Subcutaneous adipose tissue (tissue), 4 donors: ENCODE results near the gene MUSTN1. TPM values are rescaled to one million over a fixed set of nuclear protein-coding genes. Genes with fewer than 3 reads are reported as not detected.

ENCODE experiments used
- total RNA-seq, 4 donors: library from RNA; depleted of rRNA; stranded (reverse); fragments of >200 nt; gene quantifications; one replicate each; pipeline ENCODE4 v1.1.0, GENCODE V29; 2016
- TF ChIP-seq, protein P1 (sequence below): fragments of 450-650 bp; IDR thresholded peaks from one replicate; pipeline ENCODE4 v1.5.1; 2016; ENCODE audit warnings: low read depth, mild to moderate bottlenecking, control low read depth, antibody characterized with exemption, moderate library complexity

MUSTN1 gene
- total RNA-seq, 4 donors from 2014 or later: 1.3 to 13.0 (median 6.8) TPM

DNA sequence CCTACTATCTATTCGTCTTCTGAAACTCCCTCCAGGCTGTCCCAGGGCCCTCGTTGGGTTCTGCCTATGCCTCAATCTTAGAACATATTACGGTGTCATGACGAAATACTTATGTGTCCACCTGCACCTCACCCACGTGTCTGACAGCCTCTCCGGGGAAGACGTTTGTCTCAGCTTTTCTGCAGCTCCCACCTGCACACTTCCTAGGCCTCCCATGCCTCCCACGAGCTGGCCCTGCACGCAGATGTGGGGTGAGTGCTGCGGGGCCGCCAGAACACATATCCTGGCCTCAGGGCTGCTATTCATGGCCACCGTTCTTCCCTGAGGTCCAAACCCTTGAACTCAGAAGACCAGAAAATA lies 7.1 kb upstream of the MUSTN1 start:
- TF ChIP-seq, protein P1, sequence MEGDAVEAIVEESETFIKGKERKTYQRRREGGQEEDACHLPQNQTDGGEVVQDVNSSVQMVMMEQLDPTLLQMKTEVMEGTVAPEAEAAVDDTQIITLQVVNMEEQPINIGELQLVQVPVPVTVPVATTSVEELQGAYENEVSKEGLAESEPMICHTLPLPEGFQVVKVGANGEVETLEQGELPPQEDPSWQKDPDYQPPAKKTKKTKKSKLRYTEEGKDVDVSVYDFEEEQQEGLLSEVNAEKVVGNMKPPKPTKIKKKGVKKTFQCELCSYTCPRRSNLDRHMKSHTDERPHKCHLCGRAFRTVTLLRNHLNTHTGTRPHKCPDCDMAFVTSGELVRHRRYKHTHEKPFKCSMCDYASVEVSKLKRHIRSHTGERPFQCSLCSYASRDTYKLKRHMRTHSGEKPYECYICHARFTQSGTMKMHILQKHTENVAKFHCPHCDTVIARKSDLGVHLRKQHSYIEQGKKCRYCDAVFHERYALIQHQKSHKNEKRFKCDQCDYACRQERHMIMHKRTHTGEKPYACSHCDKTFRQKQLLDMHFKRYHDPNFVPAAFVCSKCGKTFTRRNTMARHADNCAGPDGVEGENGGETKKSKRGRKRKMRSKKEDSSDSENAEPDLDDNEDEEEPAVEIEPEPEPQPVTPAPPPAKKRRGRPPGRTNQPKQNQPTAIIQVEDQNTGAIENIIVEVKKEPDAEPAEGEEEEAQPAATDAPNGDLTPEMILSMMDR: no peak

DNA sequence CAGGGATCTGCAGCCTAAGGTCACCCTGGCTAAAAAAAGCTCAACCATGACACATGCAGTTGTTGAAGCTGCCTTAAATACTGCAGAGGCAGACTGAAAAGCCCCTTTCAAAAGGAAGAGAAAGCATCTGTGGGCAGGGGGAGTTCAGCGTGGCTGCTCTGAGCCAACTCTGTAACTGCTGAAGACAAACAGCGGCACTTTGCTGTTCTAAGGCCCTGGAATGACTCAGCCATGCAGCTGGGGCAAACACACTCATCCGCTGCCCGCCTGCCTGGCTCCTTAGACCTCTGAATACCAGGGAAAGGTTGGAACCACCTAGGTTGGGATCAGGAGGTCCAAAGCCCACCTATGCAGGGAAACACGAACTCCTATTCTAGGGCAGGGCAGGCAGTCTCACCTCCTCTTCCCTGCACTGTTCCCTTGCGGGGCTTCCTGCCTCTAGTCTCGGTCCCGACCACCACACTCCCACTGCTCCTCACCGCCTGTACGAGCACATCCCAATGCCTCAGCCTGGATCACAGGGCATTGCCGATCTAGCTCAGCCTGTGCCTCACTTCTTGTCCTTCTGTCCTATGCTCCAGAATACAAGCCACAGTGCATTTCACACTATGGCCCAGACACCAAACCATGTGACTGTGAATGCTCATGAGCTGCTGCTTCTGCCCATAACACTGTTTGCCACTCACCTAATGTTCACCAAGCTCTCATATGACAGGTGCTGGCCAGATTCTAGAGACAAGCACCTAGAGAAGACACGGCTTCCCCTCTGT lies 6.6 kb upstream of the MUSTN1 start:
- TF ChIP-seq, protein P1: no peak

DNA sequence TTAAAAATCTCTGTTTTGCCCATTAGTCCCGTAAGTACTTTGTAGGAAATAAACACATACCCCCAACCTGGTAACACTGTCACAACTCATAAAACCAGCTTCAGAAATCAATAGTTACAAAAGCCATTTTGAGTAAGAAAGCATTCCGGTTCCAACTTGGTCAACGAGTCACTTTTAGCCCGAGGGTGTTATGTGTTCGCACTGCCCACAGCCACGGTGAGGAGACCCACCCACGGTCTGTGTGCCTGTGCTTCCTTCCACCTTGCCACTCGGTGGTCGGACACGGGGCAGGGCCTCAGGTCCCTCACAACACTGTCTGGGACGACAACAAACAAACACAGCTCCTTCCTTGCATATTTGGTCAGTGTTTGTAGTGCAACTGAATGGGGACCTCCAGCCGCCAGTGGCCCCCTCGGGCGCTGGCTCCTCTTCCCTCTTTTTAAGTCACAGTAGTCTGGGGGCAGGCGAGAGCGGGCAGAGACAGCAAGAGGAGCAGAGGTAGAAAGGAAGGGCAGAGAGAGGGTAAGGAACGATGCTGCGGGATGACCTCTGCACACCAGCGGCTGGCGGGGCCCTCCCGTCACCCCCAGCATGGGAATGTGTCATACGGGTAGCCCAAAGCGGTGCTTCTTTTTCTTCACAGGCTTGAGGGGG lies 5.2 kb upstream of the MUSTN1 start:
- TF ChIP-seq, protein P1: no peak

DNA sequence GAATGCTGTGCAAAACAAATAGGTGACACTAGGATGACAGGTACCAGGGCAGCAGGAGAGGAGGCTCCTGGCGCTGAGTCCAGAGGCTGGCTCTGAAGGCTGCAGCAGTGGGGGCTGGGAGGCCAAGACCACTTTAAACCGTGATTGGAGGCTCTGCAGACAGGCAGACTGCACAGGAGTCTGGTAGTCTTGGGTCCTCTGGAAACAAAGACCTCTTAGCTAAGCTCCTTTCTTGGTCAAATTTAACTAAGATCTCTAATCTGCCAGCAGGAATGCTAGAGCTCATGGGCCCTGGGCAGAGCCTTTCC lies 4.4 kb upstream of the MUSTN1 start:
- TF ChIP-seq, protein P1: no peak

DNA sequence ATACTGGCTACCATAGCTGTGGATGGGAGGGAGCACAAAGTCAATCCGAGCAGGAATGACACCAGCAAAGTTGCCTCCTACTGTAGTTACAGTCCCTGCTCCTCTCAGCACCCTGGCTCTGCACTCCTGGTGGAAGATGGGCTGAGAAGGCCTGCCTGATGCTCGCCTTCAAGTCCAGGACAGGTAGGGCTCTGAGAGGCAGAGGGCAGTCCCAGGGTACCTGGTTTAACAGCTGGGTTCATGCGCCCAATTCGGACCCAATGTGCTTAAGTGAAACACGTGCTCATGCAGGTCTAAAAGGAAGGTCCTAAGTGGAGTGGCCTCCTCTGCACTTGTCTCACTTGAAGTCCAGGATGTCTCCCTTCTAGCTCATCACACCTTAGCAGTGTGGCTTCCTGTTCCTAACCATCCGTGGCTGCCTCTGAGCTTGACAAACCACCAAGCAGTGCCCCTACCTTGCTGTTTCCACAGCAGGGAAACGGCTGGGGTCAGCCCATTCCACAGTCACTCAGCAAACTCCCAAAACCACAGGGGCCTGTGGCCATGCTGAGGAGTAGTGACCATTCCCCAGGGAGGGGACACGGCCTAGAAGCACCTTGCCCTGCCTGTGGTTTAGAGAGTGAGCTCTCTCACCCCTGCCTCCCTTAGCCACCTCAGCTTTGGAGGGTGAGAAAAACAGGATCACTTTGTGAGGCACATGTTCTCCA lies 3.9 kb upstream of the MUSTN1 start:
- TF ChIP-seq, protein P1: no peak

DNA sequence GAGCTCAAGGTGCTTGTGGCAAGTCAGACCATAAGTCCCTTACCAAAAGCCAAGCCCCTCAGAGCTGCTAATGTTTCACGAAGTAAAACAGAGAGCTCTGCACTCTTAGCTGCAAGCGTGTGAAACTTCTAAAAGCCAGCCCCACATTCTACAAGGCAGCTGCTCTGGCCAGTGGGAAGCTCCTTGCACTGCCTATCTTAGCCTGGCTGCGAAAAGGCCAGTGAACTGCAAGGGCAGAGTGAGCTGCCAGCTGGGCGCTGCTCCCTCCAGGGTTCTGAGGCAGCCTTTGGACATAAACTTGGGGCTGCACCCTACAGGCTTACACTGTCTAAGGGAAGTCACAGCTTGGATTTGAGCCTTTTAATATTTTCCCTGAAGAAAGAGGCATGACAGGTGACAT lies 2.2 kb upstream of the MUSTN1 start:
- TF ChIP-seq, protein P1: no peak

DNA sequence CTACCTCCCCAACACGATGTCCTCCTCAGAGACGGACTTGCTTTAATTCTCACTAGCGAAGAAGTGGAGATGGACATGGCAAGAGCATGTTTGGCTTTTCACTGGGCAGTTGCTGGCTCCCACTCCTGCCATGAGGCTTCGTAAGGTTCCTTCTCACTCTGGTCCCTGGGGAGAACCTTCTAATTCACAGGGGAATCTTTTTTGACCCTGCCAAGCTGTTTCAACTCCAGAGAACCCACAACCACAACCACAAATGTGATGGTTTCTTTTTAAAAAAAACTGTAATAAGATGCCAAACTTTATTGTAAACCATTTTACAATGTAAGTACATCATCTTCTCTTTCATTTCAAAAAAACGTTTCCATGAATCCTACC lies 1.6 kb upstream of the MUSTN1 start:
- TF ChIP-seq, protein P1: no peak
